H1 (cell line): ENCODE data around the gene FRRS1L. TPM values are rescaled to one million over a fixed set of nuclear protein-coding genes. Genes with fewer than 3 reads are reported as not detected.

Experiments
- CBX8 ChIP-seq: fragments of 300-800, 300-1000 bp; sonication (generic); IDR thresholded peaks from 2 replicates; pipeline ENCODE4 v1.7.1; 2016; ENCODE audit warnings: low read depth, low read length, borderline replicate concordance
- CHD2 ChIP-seq: IDR thresholded peaks from 2 replicates; pipeline ENCODE4 v1.6.1; 2012; ENCODE audit warnings: low read length, improper control_type of control experiment
- CTBP2 ChIP-seq: IDR thresholded peaks from 2 replicates; pipeline ENCODE4 v1.7.0; 2011; ENCODE audit warnings: borderline replicate concordance, mild to moderate bottlenecking, moderate library complexity, mixed read lengths, low read length; ENCODE audit not compliant: insufficient read depth, insufficient read length
- HDAC2 ChIP-seq, 2 experiments: fragments of 300-600 bp in 1 of 2; sonication (generic) in 1 of 2; IDR thresholded peaks; 2 replicates each; pipeline ENCODE4 v1.6.1; 2011 to 2012; ENCODE audit warnings: low read depth in 2 of 2, low read length in 2 of 2, mild to moderate bottlenecking in 2 of 2, moderate library complexity in 2 of 2, borderline replicate concordance in 1 of 2, inconsistent platforms in 1 of 2
- RBBP5 ChIP-seq: IDR thresholded peaks from 2 replicates; pipeline ENCODE4 v1.7.1; 2012; ENCODE audit warnings: low read depth, mild to moderate bottlenecking, inconsistent platforms, low read length, moderate library complexity, borderline replicate concordance
- RFX5 ChIP-seq: IDR thresholded peaks from 2 replicates; pipeline ENCODE4 v1.6.1; 2011; ENCODE audit warnings: low read depth, low read length, improper control_type of control experiment, borderline replicate concordance
- SIX5 ChIP-seq: IDR thresholded peaks from 2 replicates; pipeline ENCODE4 v1.6.1; 2011; ENCODE audit warnings: mild to moderate bottlenecking, low read depth, low read length
- SP1 ChIP-seq: IDR thresholded peaks from 2 replicates; pipeline ENCODE4 v1.6.1; 2011; ENCODE audit warnings: low read depth, low read length
- TBP ChIP-seq: IDR thresholded peaks from 2 replicates; pipeline ENCODE4 v1.6.1; 2011; ENCODE audit warnings: low read depth, low read length, improper control_type of control experiment
- TEAD4 ChIP-seq: IDR thresholded peaks from 2 replicates; pipeline ENCODE4 v1.6.1; 2012; ENCODE audit warnings: low read depth, low read length, inconsistent platforms, mixed read lengths
- polyA plus RNA-seq, 7 experiments: library from polyadenylated mRNA; depleted of rRNA in 3 of 7; stranded (reverse) in 5 of 7; unstranded in 2 of 7; fragments of >200 nt in 5 of 7; fragments of 200-250 nt in 2 of 7; gene quantifications; 1 replicate in 5 of 7; 2 replicates in 1 of 7; 4 replicates in 1 of 7; pipeline versions ENCODE4 v1.2.1 to v1.2.3, GENCODE V29; 2011 to 2013; ENCODE audit warnings: missing spikeins in 2 of 7, mixed read lengths in 2 of 7
- total RNA-seq: library from RNA; stranded (reverse); fragmentation: NEBNext Ultra II Directional; extraction: Animal tissue kit (Norgen Biotek cat#: 25700); gene quantifications from 2 replicates; pipeline ENCODE4 v1.2.1, GENCODE V29; 2021
- TF ChIP-seq, protein P1 (sequence below): IDR thresholded peaks from 2 replicates; pipeline ENCODE4 v1.6.1; 2012; ENCODE audit warnings: inconsistent platforms

The FRRS1L gene
- total and polyA plus RNA-seq, 2 of the 8 experiments (the other 6 are each of a cell fraction or from before 2014, with no cell fraction given), result 1.0 to 2.2 TPM

DNA sequence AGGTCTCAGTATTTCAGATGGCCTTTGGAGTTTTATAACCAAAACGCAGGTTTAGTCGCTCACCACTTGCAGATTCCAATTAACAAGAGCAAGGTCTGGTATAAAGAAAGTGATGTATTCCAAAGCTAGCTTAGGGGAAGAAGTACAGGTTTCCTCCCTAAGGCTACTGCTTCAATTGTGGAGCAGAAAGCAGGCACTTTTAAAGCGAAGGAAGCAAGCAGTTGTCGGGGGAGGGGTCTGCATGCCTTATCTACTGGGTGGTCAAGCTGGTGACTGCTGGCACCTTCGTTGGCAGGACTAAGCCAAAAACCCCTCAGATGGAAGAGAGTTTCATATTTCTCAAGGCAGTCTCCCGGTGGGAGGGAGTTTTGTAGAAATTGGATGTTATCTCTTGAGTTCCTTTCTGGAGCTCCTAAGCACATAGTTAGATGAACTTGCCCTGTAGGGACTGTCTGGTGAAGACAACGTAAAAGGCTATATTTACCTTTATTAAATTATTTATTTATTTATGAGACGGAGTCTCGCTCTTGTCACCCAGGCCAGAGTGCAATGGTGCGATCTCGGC, 45.7 kb downstream of the FRRS1L start (continued):
- peak; percentile 84; the same call in 1 of the 2 replicates for TF ChIP-seq RBBP5
- no peak for TF ChIP-seq CTBP2
- TF ChIP-seq HDAC2 (IDR thresholded peaks at IDR 0.05; ENCODE audit: borderline replicate concordance in 1 of 2, low read depth in 2 of 2, low read length in 2 of 2), result no peak
- TF ChIP-seq CBX8, result no peak
- TF ChIP-seq, protein P1, sequence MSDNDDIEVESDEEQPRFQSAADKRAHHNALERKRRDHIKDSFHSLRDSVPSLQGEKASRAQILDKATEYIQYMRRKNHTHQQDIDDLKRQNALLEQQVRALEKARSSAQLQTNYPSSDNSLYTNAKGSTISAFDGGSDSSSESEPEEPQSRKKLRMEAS, result no peak
- peak; percentile 46; the same call in 1 of the 2 replicates for TF ChIP-seq TEAD4
- TF ChIP-seq RFX5, result no peak
- TF ChIP-seq SP1, result peak; percentile 76; the same call in 1 of the 2 replicates
- no peak for TF ChIP-seq SIX5
- TF ChIP-seq TBP, result no peak
- no peak for TF ChIP-seq CHD2
